CD4-positive, alpha-beta T cell treated with Interleukin-4 for 4 hours (primary cell): ENCODE data around the gene SCN1B.
"Not testable (repeated sequence)": the region's sequence is repeated elsewhere in the genome, so short reads cannot be mapped to it uniquely, and the experiment has no call there.

Experiments used
- DNase-seq: peaks from one replicate; pipeline ENCODE4 v3.0.0-alpha.2; 2020

SCN1B gene

DNA sequence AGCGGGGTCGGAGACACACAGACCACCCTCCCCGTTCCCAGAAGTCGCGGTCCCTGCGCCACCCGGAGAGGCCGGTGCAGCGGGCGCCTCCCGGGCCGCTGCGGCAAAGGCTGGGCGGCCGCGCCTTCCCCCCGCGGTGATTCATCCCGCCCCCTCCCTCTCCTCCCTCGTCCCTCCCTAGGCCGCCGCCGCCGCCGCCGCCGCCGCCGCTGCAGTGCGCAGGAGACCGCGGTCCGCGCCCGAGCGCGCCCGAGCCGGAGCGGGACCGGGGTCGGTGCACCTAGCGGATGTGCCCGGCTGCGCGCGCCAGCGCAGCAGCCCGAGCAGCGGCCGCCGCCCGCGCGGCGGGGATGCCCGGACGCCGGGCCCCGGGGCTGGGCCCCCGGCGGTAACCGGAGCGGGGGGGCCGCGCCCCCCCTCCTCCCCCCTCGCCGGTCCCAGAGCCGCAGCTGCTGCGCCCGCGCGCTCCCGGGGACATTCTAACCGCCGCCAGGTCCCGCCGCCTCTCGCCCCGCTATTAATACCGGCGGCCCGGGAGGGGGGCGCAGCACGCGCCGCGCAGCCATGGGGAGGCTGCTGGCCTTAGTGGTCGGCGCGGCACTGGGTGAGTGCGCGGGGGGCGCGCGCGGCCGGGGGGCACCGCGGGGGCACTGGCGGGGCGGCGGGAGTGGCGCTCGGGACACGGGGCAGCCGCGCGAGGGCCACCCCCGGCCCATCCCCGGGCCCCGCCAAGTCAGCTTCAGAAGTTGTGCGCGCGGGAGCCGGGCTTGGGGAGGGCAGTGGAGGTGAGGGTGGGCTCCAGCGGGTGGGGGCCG, at the start of gene SCN1B:
TSS of gene SCN1B (plus strand) at position 214 of the 815 bp plus-strand sequence. CDS start at position 565, 351 bp downstream.
- peak; percentile 54 for DNase-seq

DNA sequence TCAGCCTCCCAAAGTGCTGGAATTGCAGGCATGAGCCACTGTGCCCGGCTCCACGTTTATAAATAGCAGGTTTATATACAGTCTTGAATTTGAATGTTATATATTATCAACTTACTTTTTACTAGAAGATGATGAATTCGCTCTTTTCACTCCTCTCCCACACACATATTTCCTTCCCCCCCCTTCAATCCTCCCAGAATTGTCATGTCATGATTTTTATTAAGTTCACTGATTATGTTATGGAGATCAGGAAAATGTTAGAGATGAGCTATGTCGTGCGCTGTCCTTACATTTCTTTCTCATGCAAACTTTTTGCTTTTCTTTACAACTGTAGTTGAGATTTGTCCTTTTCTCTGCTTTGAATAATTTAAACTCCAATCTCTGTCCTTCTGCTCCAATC, 48.0 kb upstream of the SCN1B start:
- DNase-seq, result no peak

DNA sequence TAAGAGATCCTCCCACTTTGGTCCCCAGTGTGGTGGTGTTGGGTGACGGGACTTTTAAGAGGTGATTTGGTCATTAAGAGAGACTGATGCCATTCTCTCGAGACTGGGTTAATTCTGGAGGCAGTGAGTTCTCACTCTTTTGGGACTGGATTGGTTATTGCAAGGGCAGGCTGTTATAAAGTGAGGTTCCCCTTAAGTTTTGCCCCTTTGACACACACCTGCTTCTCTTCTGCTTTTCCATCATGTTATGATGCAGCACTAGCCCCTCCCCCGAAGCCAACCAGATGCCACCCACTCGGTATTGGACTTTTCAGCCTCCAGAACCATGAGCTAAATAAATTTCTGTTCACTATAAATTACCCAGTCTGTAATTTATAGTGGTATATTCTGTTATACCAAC, 46.5 kb upstream of the SCN1B start:
- no peak for DNase-seq

DNA sequence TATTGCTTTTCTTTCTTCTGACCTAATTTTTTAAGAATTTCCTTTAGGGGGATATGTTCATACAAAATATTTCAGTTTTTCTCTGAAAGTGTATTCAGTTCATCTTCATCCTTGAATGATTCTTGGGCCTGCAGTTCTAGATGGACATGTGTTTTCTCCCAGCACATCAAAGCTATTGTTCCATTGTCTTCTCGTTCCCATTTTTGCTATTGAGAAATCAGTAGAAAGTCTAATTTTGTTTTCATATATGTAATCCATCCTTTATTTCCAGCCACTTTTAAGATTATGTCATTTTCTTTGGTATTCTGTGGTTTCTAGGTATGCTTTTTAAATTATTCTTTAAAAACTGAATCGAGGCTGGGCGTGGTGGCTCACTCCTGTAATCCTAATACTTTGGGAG, 46.0 kb upstream of the SCN1B start:
- DNase-seq, result no peak

DNA sequence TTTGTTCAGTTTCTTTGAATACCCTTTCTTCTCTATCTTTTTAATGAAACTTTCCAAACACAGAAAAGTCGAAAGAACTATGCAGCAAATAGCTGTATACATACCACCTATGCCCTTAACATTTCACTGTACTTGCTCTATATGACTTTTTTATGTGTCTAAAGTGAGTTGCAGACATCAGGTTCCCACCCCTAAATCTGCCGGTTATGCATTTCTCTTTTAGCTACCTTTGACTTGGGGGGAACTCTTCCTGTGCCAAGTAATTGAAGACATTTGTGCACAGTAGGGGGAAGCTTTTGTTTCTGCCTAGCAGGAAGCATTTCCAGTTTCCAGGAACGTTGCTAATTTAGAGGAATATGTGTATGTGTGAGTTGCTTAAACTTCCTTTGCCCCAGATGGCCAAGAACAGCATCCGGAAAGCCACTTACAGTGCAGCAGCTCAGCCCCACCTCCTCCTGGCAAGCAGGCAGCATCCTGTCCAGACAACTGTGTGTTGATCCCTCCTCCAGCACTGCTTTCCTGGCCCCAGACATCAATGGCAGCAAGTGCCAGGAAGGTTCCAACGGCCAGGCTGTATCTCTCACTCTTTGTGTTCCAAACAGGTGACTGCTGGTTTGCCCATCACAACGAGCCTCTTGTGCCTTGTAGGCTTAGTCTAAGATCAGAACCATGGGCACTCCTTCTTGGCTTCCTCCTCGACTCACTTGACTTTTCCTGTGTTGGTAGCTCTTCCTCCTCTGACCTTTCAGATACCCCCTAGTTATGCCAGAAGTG, 44.8 kb upstream of the SCN1B start:
- no peak for DNase-seq

DNA sequence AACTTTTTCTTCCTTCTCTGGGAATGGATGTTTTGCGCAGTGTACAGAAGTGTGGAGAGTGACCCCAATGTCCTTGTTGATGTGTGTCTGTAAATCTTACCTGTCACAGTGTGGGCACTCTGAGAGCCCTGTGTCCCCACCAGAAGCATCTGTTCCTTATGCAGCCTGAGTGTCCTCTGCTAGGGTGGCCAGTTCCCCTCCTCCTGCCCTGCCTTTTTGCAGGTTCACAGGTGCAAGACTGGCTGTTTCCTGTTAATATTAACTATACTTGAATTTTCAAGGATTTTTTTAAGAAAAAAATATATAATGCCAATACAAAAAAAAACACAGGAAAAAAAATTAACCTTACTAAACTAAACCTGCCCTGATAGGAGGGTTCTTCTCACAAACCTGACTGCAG, 42.2 kb upstream of the SCN1B start:
- DNase-seq, result no peak

DNA sequence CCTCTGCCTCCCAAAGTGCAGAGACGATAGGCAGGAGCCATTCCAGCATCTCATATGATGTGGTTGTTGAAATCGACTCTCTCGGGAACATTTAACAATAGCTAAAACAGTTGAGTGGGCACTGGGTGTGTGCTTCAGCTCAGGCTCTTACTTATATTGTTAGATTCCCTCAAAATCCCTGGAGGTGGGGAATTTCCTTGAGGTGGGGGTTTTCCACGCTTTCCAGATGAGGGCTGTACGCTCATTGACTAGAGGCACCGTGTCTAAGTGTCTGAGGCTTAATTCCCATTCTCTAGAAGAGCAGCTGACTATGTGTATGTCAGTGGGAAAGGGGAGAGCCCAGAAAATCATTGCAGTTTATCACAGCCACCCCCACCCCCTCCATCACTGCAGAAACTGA, 41.0 kb upstream of the SCN1B start:
- DNase-seq, result no peak

DNA sequence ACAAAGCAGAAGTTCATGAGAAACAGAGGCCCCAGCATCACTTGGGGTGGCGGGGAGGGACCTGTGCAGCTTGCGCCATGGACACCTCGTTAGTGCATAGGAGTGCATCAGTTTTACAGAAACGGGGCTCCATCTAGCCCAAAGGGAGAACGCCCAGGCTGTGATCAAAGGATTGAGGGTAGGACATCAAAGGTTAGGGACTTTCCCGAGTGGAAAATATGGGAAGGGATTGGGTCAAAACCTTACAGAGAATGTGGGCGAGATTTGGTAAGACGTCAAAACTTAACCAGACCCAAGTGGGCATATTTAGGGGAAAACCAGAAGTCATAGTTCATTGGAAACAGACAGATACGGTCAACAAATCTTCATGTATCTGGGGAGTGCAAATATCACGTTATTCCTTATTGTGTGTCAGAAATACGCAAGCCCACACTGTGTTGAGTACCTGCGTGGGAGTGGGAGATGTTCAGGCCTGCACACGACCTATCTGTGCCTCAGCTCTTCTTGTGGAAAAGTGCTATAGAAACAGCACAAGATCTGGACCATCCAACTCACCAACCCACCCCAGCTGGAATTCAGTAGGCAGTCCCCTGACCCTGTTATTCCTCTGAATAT, 39.6 kb upstream of the SCN1B start:
- no peak for DNase-seq

DNA sequence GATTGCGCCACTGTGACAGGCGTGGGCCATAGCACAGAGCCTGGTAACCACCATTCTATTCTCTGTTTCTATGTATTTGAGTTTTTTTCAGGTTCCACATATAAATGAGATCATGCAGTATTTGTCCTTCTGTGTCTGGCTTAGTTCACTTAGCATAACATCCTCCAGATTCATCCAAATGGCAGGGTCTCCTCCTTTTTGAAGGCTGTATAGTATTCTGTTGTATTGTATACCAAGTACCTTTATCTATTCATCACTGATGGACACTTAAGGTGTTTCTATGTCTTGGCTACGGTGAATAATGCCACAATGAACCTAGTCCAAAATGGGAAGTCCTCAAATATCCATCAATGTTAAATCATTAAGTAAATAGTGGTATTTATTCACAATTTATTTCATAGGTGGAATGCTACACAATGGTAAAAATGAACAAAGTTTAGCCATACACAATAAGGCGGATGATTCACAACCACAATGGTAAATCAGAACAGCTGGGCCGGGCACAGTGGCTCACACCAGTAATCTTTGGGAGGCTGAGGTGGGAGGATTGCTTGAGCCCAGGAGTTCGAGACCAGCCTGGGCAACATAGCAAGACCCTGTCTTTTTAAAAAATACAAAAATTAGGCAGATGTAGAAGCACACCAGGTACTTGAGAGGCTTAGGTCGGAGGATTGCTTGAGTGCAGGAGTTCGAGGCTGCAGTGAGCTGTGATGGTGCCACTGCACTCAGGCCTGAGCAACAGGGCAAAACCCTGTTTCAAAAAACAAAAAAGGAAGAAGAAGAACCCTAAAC, 38.5 kb upstream of the SCN1B start:
- no peak for DNase-seq

DNA sequence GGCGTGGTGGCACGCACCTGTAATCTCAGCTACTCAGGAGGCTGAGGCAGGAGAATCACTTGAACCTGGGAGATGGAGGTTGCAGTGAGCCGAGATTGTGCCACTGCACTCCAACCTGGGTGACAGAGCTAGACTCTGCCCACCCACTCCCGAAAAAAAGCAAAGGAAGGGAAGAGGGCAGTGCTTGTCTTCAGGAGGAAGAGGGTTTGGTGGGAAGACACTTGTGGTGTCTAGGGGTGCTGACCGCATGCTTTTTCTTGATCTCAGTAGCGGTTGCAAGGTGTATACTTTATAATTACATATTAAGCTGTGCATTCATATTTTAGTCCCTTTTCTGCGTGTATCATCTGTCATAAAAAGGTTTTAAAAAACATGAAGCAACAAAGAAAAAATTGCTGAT, 37.7 kb upstream of the SCN1B start:
- not testable (repeated sequence) for DNase-seq

DNA sequence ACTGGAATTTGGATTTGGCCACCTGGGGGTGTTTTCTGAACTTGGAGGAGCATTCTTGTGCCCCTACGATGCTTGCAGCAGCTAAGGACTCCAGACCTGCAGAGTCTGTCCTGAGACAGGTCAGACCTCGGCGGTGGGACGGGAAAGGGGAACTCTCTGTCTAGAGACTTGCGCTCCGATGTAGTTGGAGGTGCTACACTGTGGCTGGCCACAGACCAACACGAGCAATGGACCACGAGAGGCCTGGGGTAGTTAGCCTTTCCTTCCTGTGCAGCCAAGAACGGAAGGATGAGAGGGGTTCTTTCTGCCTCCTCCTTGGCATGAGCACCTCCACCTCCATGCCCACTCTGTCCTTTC, 36.0 kb upstream of the SCN1B start:
- DNase-seq, result no peak

DNA sequence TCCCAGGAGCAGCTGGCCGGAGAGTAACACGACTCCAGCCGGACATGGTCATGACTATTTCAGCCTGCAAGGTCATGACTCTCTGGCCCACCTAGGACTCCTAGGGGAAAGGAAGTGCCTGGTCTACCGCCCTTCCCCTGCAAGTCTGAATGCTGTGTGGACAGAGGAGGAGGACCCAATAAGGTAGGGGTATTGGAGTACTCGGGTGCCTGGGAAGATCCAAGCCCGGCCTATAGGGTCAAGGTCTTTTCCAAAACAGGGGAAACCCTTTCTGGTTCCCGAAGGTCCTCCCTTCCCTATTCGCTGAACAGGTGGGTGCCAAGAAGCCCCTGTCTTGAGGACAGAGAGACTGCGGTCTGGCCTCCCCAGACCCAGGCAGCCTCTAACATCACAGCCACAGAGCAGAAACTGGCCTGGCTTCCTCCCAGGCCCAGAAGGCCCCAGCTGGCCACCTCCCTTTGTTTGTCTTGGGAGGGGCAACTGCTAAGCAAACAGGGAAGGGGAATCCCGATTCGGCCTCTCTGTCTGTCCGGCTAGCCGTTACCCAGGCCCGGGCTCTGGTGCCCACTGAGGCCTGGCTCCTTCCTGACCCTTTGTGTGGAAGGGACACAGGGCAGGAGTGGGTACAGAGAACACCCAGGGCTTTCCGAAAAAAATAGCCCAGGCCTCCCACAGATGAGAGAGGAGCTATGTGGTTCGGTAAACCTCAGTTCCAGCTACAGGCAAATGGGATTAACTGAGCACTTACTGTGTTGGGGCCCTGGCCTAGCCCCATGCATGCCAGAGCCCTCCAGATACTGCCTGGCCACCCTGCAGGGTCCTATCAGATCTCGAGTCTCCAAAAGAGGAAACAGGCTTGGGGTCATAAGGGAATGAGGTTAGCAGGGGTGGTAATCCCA, 35.4 kb upstream of the SCN1B start:
- no peak for DNase-seq

DNA sequence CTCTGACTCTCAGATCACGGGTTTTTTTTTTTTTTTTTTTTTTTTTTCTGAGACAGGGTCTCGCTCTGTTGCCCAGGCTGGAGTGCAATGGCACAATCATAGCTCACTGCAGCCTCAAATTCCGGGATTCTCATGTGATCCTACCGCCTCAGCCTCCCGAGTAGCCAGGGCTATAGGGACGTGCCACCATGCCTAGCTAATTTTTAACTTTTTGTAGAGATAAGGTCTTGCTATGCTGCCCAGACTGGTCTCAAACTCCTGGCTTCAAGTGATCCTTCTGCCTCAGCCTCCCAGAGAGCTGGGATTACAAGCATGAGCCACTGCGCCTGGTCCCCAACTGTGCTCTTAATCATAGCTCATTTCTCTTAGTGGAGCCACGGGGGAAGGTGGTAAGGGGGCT, 34.7 kb upstream of the SCN1B start:
- DNase-seq, result no peak

DNA sequence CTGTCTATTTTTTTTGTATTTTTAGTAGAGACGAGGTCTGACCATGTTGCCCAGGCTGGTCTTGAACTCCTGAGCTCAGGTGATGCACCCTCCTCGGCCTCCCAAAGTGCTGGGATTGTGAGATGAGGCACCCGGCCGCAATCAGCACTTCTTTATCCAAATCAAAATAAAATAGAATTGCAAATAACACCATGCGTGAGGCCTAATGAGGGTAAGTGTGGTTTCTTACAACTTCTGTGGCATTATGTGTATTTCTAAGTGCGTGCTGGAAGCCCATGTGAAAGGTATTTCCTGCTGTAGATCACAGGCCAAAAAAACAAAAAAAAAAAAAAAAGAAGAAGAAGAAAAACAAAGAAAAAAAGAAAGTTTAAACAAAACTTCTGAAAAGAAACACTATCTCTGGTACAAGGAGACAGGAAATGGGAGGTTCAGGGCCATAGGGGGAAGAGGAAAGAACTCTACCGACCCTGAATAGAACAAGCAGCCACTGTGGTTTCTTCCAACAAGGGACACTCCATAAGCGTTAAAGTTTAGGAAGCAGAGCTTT, 33.1 kb upstream of the SCN1B start:
- peak; percentile 45 for DNase-seq

DNA sequence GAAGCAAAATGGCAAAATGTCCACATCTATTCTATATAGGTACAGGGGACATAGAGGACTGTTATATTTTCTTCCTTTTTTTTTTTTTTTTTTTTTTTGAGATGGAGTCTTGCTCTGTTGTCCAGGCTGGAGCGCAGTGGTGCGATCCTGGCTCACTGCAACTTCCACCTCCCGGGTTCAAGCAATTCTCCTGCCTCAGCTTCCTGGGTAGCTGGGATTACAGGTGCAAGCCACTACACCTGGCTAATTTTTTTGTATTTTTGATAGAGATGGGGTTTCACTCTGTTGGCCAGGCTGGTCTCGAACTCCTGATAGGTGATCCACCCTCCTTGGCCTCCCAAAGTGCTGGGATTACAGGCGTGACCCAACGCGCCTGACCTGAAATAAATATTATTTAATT, 32.0 kb upstream of the SCN1B start:
- DNase-seq, result not testable (repeated sequence)

DNA sequence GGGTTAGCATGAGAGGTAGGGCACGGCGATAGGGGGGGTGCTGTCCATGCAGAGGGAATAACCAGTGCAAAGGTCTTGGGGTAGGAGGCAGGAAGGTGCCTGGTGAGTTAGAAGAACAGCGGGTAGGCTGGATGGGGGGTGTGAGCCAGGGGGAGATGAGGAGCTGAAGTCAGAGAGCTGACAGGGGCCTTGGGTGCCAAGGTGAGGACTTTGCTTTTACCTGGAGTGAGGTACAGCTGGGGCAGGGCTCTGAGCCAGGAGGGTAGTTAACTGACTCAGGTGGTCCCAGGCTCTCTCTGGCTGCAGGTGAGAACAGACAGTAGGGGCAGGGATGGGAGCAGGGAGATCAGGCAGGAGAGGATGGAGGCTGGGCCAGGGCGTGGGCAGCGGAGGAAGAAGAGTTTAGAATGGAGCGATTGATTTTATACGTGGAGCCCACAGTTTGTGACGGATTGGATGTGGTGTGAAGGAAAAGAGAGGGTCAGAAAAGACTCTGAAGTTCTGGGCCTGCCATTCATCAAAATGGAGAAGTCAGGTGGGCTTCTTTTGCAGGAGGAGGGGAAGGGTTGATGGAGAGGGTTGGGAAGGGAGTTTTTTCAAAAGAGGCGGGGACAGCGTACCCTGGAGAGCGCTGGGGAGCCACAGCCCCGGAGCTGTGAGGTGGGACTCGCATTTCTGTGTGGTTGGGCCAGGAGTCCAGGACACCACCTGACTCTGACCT, 31.3 kb upstream of the SCN1B start:
- no peak for DNase-seq

DNA sequence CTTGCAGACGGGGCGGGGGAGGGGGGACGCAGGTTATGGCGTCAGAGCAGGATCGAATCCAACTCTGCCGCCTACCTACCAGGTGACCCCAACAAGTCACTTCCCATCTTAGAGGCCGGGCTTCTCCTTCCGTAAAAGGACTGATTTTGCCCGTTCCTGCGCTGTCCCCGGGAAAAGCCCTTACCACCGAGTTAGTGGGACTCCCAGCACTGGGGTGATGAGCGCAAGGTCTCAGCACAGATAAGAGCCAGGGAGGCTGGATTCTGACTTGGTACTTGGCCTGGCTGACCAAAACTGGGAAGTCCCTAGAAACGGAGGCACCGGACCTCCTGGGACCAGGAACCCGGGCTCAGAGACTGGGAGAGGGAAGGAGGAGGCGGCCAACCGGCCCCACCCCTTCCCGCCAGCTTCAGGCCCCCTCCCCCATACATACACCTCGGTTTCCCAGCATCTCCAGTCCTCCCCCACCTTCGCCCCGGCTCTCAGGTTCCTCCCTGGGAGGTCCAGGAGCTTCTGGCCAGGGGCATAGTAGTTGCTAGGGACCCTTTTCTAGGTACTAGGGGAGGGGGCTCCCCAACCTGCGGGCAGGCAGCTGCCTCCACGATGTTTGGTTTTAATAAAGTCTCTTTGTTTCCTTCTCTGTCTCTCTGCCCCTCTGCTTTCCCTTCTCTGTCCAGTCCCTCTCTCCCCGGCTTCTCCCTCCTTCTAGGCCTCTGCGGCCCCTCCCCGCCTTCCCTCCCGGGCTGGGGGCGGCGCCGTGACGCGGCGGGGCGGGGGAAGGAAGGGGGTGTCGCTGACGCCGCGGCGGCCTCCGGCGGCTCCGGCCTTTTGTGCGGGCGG, 30.6 kb upstream of the SCN1B start, which contains the start of gene GRAMD1A:
TSS of gene GRAMD1A (plus strand) at position 826 of the 840 bp plus-strand sequence. CDS start 156 bp downstream, outside the sequence.
- peak; percentile 59 for DNase-seq

DNA sequence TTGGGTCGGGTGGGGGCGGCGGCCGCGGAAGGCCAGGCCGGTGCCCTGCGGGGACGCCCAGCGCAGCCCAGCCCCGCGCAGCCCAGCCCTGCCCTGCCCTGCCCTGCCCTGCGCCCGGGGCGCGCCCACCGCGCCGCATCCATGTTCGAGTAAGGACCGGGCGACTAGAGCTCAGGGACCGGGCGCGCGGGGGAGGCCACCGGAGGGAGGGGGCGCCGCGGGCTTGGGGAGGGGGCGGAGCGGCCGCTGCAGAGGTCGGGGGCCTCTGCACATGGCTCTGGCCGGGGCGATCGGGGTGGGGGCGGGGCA, 30.0 kb upstream of the SCN1B start:
- no peak for DNase-seq

DNA sequence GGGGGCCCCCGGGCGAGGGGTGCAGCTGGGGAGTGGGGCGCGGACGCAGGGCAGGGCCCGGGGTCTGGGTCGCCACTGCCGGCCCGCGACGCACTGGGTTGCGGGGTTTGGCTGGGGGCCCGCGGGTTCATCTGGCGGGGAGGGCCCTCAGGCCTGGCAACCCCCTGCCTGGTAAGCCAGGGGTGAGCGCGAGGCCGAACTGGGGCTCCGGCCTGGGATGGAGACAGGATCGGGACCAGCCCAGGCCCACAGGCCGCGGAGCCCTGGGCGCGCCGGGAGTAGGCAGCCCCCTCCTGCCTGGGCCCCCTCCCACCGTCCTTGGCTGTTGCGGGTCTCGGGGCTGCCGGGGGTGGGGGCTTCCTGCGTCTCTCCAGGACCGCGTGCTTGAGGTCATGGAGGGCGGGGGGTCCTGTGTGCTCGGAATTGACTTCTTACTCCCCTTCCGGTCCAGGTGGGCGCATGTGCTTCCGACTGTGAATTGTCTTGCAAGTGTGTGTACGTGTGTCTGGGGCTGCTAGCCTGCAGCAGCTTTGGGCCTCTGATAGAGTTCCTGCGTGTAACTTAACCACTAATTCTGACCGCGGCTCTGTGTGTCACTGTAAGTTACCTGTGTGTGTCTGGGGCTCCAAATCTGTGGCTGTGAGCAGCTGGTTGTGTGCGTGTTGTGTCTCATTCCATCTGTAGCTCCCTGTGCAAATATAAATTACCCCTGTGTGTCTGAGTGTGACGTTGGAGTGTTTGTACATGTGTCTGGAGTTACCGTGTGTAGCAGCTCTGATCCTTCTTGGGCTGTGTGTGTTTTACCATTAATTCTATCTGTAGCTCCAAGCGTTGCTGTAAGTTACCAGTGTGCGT, 29.4 kb upstream of the SCN1B start:
- DNase-seq, result peak; percentile 74
